Hematopoietic multipotent progenitor cell (in vitro differentiated cells): Measurements from ENCODE around the gene ABL2. TPM values are rescaled to one million over a fixed set of nuclear protein-coding genes. Genes with fewer than 3 reads are reported as not detected.
A peak's percentile ranks its signal among the peaks of the same experiment; 100 is the strongest.

Experiments used
- DNase-seq, 3 donors: peaks; one replicate each; pipeline ENCODE4 v3.0.0-alpha.2; 2011 to 2015; ENCODE audit warnings: low read depth in 2 of 3, low spot score in 2 of 3
- total RNA-seq: library from RNA; depleted of rRNA; stranded (reverse); fragments of >200 nt; gene quantifications from one replicate; pipeline ENCODE4 v1.2.3, GENCODE V29; 2012

The ABL2 gene
- total RNA-seq, 1 donor, result 10.2 TPM

- DNase-seq, result no peak
Observed at GRCh38 chr1:179103999-179104398, 125.5 kb downstream of the ABL2 start.

GRCh38 chr1:179101566-179101965, 127.9 kb downstream of the ABL2 start:
- no peak for DNase-seq

- DNase-seq, result no peak
Observed at GRCh38 chr1:179099891-179100290, 129.6 kb downstream of the ABL2 start.

- DNase-seq, result no peak
Observed at GRCh38 chr1:179095924-179096323, 133.6 kb downstream of the ABL2 start.

- no peak for DNase-seq
Observed at GRCh38 chr1:179095377-179095776, 134.1 kb downstream of the ABL2 start.

GRCh38 chr1:179094818-179095217, 134.7 kb downstream of the ABL2 start:
- no peak for DNase-seq

GRCh38 chr1:179092896-179093461, 136.5 kb downstream of the ABL2 start:
- DNase-seq, result no peak

GRCh38 chr1:179091691-179092165, 137.7 kb downstream of the ABL2 start:
- no peak for DNase-seq

GRCh38 chr1:179090923-179091322, 138.6 kb downstream of the ABL2 start:
- DNase-seq, result no peak

GRCh38 chr1:179090522-179090921, 139.0 kb downstream of the ABL2 start:
- no peak for DNase-seq

- DNase-seq, result no peak
Observed at GRCh38 chr1:179089827-179090482, 139.5 kb downstream of the ABL2 start.

- DNase-seq, result no peak
Observed at GRCh38 chr1:179087665-179088064, 141.8 kb downstream of the ABL2 start.

- no peak for DNase-seq
Observed at GRCh38 chr1:179083533-179083932, 145.9 kb downstream of the ABL2 start.

- peak in 2 of 3 donors; percentile 18 to 32 for DNase-seq
Observed at GRCh38 chr1:179082999-179083335, 146.5 kb downstream of the ABL2 start.

- DNase-seq, result peak; percentile 5 to 33 (median 15)
Observed at GRCh38 chr1:179082333-179082998, 147.0 kb downstream of the ABL2 start.

- DNase-seq, result peak; percentile 48 to 76 (median 74)
Observed at GRCh38 chr1:179081687-179082332, 147.7 kb downstream of the ABL2 start, which contains the start of gene TOR3A. Gene TOR3A, plus strand, starts transcription at chr1:179082070. Its CDS starts 59 bp downstream, at chr1:179082129.

GRCh38 chr1:179080866-179081686, 148.4 kb downstream of the ABL2 start:
- peak; percentile 25 to 46 (median 46) for DNase-seq

GRCh38 chr1:179079113-179079761, 150.2 kb downstream of the ABL2 start:
- DNase-seq, result peak; percentile 26 to 84 (median 57)

GRCh38 chr1:179077396-179077795, 152.1 kb downstream of the ABL2 start:
- DNase-seq, result no peak

GRCh38 chr1:179066471-179066870, 163.0 kb downstream of the ABL2 start:
- no peak for DNase-seq
